Upper lobe of left lung (tissue), 6 donors: ENCODE results near the gene USH1C. TPM values are rescaled to one million over a fixed set of nuclear protein-coding genes. Genes with fewer than 3 reads are reported as not detected.

Experiments used
- ATAC-seq, 2 donors: fragments of 200-7000 bp; cut with Tn5 transposase; one replicate each; pipeline ENCODE4 v1.9.1; 2022; ENCODE audit warnings: mild to moderate bottlenecking in 2 of 2, moderate library complexity in 2 of 2; ENCODE audit not compliant: low FRiP score in 2 of 2
- DNase-seq, 2 donors: peaks; one replicate each; pipeline ENCODE4 v3.0.0-alpha.2; 2019 to 2020
- H3K27ac ChIP-seq, 4 donors: fragments of 200-600 bp; sonication (generic); one replicate each; pipeline ENCODE4 v1.5.1; 2016 to 2019
- H3K27me3 ChIP-seq, 4 donors: fragments of 200-600 bp; sonication (generic); one replicate each; pipeline ENCODE4 v1.5.1; 2017 to 2019
- H3K36me3 ChIP-seq, 4 donors: fragments of 200-600 bp; sonication (generic); one replicate each; pipeline ENCODE4 v1.5.1; 2016 to 2019
- H3K4me1 ChIP-seq, 4 donors: fragments of 200-600 bp; sonication (generic); one replicate each; pipeline ENCODE4 v1.5.1; 2018 to 2019
- H3K4me3 ChIP-seq, 4 donors: fragments of 200-600 bp; sonication (generic); one replicate each; pipeline ENCODE4 v1.5.1; 2017 to 2019; ENCODE audit warnings: mild to moderate bottlenecking in 2 of 4, moderate library complexity in 1 of 4
- H3K9me3 ChIP-seq, 4 donors: fragments of 200-600 bp; sonication (generic); one replicate each; pipeline ENCODE4 v1.5.1; 2018 to 2019
- CTCF ChIP-seq, 6 experiments: fragments of 450-650 bp in 4 of 6; fragments of 200-600 bp in 2 of 6; sonication (generic) in 2 of 6; IDR thresholded peaks; one replicate each; pipeline ENCODE4 v1.5.1; 2016 to 2019; ENCODE audit warnings: antibody characterized with exemption in 6 of 6
- EP300 ChIP-seq, 4 donors: sonication (generic); formaldehyde crosslinking; IDR thresholded peaks; one replicate each; pipeline ENCODE4 v1.5.1; 2017; ENCODE audit warnings: antibody characterized with exemption in 4 of 4, control low read depth in 2 of 4
- POLR2A ChIP-seq, 4 donors: fragments of 450-650 bp; IDR thresholded peaks; one replicate each; pipeline ENCODE4 v1.5.1; 2016 to 2017; ENCODE audit warnings: antibody characterized with exemption in 4 of 4, mild to moderate bottlenecking in 2 of 4
- POLR2AphosphoS5 ChIP-seq, 2 donors: sonication (generic); formaldehyde crosslinking; IDR thresholded peaks; one replicate each; pipeline ENCODE4 v1.5.1; 2017; ENCODE audit warnings: antibody characterized with exemption in 2 of 2
- WGBS, 2 donors: methylation state at CpG; one replicate each; pipeline ENCODE4 v1.1.5; 2017 to 2018; 5-methylcytosine and 5-hydroxymethylcytosine counted together
- total RNA-seq, 6 donors: library from RNA; depleted of rRNA in 4 of 6; stranded (reverse); fragments of >200 nt in 4 of 6; gene quantifications; one replicate each; pipeline versions ENCODE4 v1.1.0 to v1.2.1, GENCODE V29; 2016 to 2021
- donor health status: DM: no; HTN: no; CAD: no; lungs with moderate emphysema.
- donor health status: DM: no; HTN: yes; CAD: no; lungs with severe emphysema.

USH1C gene
- total RNA-seq, 6 donors from 2014 or later: 0.20 to 2.5 (median 1.2) TPM; not detected in 3

- Histone ChIP-seq H3K4me1 (no peaks in the 10 kb centered on the region), H3K36me3 (no peaks in the 10 kb centered on the region), H3K27me3 (no peaks in the 10 kb centered on the region), H3K4me3 (no peak overlapping the region), H3K27ac (no peak overlapping the region), H3K9me3 (no peaks in the 10 kb centered on the region)
- DNase-seq (peak in 1 of 2 donors; percentile 12), ATAC-seq (no peak)
- TF ChIP-seq CTCF (IDR thresholded peaks at IDR 0.05) (no peak), EP300 (IDR thresholded peaks at IDR 0.05) (no peak)
- 50 to 55% methylated on average over 3 of the region's 3 CpGs for WGBS, 2 donors
Measured at GRCh38 chr11:17572359-17572690, 28.1 kb upstream of the USH1C start.

- 80 to 83% methylated on average over 14 of the region's 14 CpGs for WGBS, 2 donors
- H3K27me3 ChIP-seq: no peaks in the 10 kb centered on the region
- no peak overlapping the region for H3K27ac ChIP-seq
- H3K4me3 ChIP-seq: no peak overlapping the region
- ATAC-seq: no peak
- no peak for TF ChIP-seq POLR2AphosphoS5 (IDR thresholded peaks at IDR 0.05)
- no peak for TF ChIP-seq CTCF (IDR thresholded peaks at IDR 0.05)
- TF ChIP-seq EP300 (IDR thresholded peaks at IDR 0.05): no peak
- no peak for TF ChIP-seq POLR2A (IDR thresholded peaks at IDR 0.05)
- H3K9me3 ChIP-seq: no peaks in the 10 kb centered on the region
- H3K4me1 ChIP-seq: no peaks in the 10 kb centered on the region
- H3K36me3 ChIP-seq: no peaks in the 10 kb centered on the region
- DNase-seq: peak in 1 of 2 donors; percentile 15
Measured at GRCh38 chr11:17571431-17572358, 27.5 kb upstream of the USH1C start.

GRCh38 chr11:17570034-17570433, 25.8 kb upstream of the USH1C start:
- no peaks in the 10 kb centered on the region for H3K4me1 ChIP-seq
- no peaks in the 10 kb centered on the region for H3K36me3 ChIP-seq
- no peaks in the 10 kb centered on the region for H3K9me3 ChIP-seq
- ATAC-seq: no peak
- H3K27me3 ChIP-seq: no peaks in the 10 kb centered on the region
- DNase-seq: peak in 1 of 2 donors; percentile 51
- WGBS, 2 donors: 83 to 86% methylated on average over 17 to 20 of the region's 23 CpGs
- TF ChIP-seq POLR2AphosphoS5 (IDR thresholded peaks at IDR 0.05) (no peak), EP300 (IDR thresholded peaks at IDR 0.05) (no peak), CTCF (IDR thresholded peaks at IDR 0.05) (no peak), POLR2A (IDR thresholded peaks at IDR 0.05) (no peak)
- no peak overlapping the region for H3K4me3 ChIP-seq
- no peak overlapping the region for H3K27ac ChIP-seq

GRCh38 chr11:17568944-17569343, 24.7 kb upstream of the USH1C start:
- Histone ChIP-seq H3K27ac (no peak overlapping the region), H3K4me3 (no peak overlapping the region), H3K4me1 (no peaks in the 10 kb centered on the region), H3K27me3 (no peaks in the 10 kb centered on the region), H3K36me3 (no peaks in the 10 kb centered on the region), H3K9me3 (no peaks in the 10 kb centered on the region)
- DNase-seq: no peak
- TF ChIP-seq CTCF (IDR thresholded peaks at IDR 0.05) (no peak), EP300 (IDR thresholded peaks at IDR 0.05) (no peak), POLR2A (IDR thresholded peaks at IDR 0.05) (no peak), POLR2AphosphoS5 (IDR thresholded peaks at IDR 0.05) (no peak)
- WGBS, 2 donors: 83 to 96% methylated on average over 3 to 4 of the region's 4 CpGs
- ATAC-seq: no peak

GRCh38 chr11:17564687-17565042, 20.4 kb upstream of the USH1C start:
- WGBS, 2 donors: 52 to 54% methylated on average over 2 of the region's 2 CpGs
- DNase-seq (peak in 1 of 2 donors; percentile 2), ATAC-seq (no peak)
- no peaks in the 10 kb centered on the region for H3K9me3 ChIP-seq
- H3K4me1 ChIP-seq: no peaks in the 10 kb centered on the region
- H3K27ac ChIP-seq: no peak overlapping the region
- H3K4me3 ChIP-seq: no peak overlapping the region
- H3K36me3 ChIP-seq: no peaks in the 10 kb centered on the region
- H3K27me3 ChIP-seq: no peaks in the 10 kb centered on the region
- no peak for TF ChIP-seq POLR2A (IDR thresholded peaks at IDR 0.05)
- TF ChIP-seq EP300 (IDR thresholded peaks at IDR 0.05): no peak
- no peak for TF ChIP-seq CTCF (IDR thresholded peaks at IDR 0.05)
- no peak for TF ChIP-seq POLR2AphosphoS5 (IDR thresholded peaks at IDR 0.05)
